Transverse colon (tissue), 4 donors: ENCODE measurements around the gene AGPAT2. TPM values are rescaled to one million over a fixed set of nuclear protein-coding genes. Genes with fewer than 3 reads are reported as not detected.

Source experiments
- DNase-seq: peaks from one replicate; pipeline ENCODE4 v3.0.0-alpha.2; 2019
- H3K27ac ChIP-seq, 4 donors: fragments of 200-600 bp; sonication (generic); 2 replicates each; pipeline ENCODE4 v1.5.1; 2016 to 2018; ENCODE audit warnings: inconsistent platforms in 4 of 4
- H3K27me3 ChIP-seq: fragments of 200-600 bp; sonication (generic); 2 replicates; pipeline ENCODE4 v1.5.1; 2017; ENCODE audit warnings: inconsistent platforms
- H3K36me3 ChIP-seq, 4 donors: fragments of 200-600 bp; sonication (generic); 2 replicates each; pipeline ENCODE4 v1.5.1; 2017 to 2019; ENCODE audit warnings: inconsistent platforms in 4 of 4
- H3K4me1 ChIP-seq, 4 donors: fragments of 200-600 bp; sonication (generic); 2 replicates each; pipeline ENCODE4 v1.5.1; 2017 to 2020; ENCODE audit warnings: inconsistent platforms in 4 of 4
- H3K4me3 ChIP-seq, 4 donors: fragments of 200-600 bp; sonication (generic); 1 replicate in 1 of 4; 2 replicates in 3 of 4; pipeline versions ENCODE4 v1.5.1 to v1.6.1; 2017 to 2019; ENCODE audit warnings: inconsistent platforms in 4 of 4
- H3K9me3 ChIP-seq, 2 donors: fragments of 200-600 bp; sonication (generic); 2 replicates each; pipeline ENCODE4 v1.5.1; 2017 to 2019; ENCODE audit warnings: inconsistent platforms in 2 of 2
- EP300 ChIP-seq: sonication (generic); formaldehyde crosslinking; IDR thresholded peaks from one replicate; pipeline ENCODE4 v1.6.1; 2017; ENCODE audit warnings: antibody characterized with exemption, low read depth
- POLR2A ChIP-seq: fragments of 450-650 bp; IDR thresholded peaks from one replicate; pipeline ENCODE4 v1.6.1; 2016; ENCODE audit warnings: antibody characterized with exemption, mild to moderate bottlenecking, moderate library complexity
- POLR2AphosphoS5 ChIP-seq, 3 donors: sonication (generic); formaldehyde crosslinking; IDR thresholded peaks; one replicate each; pipeline ENCODE4 v1.6.1; 2016; ENCODE audit warnings: antibody characterized with exemption in 3 of 3
- WGBS, 2 donors: methylation state at CpG; one replicate each; pipeline ENCODE4 v1.1.5; 2018; ENCODE audit warnings: low coverage in 1 of 2; 5-methylcytosine and 5-hydroxymethylcytosine counted together
- in situ Hi-C, 4 donors: fragments of 200-750 bp; cut with MboI; loops; one replicate each; pipeline versions ENCODE4 v1.15.0 to v1.15.1; 2017; ENCODE audit warnings: low sequenced_read_pairs in 3 of 4, low pct_ligation_motif_present in 1 of 4, low pct_unique_long_range_greater_than_20kb in 1 of 4
- intact Hi-C: fragments of 100-400 bp; cut with DNase I; formaldehyde crosslinking; loops from one replicate; pipeline ENCODE4 v1.15.1; 2023; ENCODE audit warnings: low total_unique reads
- total RNA-seq, 4 donors: library from RNA; depleted of rRNA; stranded (reverse); fragments of >200 nt; gene quantifications; one replicate each; pipeline ENCODE4 v1.1.0, GENCODE V29; 2016
- TF ChIP-seq, protein P1 (sequence below), 5 experiments: fragments of 200-600 bp in 3 of 5; fragments of 450-650 bp in 2 of 5; sonication (generic) in 3 of 5; IDR thresholded peaks; 1 replicate in 2 of 5; 2 replicates in 3 of 5; pipeline ENCODE4 v1.5.1; 2016 to 2017; ENCODE audit warnings: antibody characterized with exemption in 5 of 5, inconsistent platforms in 3 of 5, mild to moderate bottlenecking in 2 of 5, moderate library complexity in 1 of 5

The AGPAT2 gene
- total RNA-seq, 4 donors from 2014 or later = 245 to 441 (median 290) TPM

DNA sequence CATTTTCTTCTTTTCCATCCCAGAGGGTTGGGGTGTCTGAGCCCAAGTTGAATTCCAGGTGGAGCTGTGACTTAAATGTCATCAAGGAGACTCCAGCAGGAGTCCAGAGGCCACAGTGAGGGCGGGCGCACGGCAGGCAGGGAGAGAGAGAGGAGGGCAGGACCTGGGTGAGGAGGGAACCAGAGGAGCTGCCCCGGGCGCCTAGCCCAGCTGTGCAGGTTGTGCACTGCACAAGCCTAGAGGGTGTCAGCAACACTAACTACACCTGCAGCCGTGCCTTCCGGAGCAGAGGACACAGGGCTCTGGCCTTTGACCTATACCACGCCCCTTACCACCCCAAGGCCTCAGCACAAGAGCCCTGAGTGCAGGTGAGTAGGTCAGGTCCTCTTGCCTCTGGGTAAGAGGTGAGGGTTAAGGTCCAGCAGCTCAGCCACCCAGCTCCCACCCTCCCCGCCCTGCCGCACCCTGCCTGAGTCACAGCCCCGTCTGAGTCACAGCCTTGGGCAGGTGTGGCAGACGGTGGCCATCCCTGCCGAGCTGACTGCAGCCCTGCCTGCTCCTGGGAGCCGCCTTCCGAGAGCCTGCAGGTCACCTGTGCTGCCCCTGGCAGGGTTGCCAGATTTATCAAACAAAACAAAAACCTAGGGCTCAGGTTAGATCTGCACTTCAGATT, 6.4 kb upstream of the AGPAT2 start:
- intact Hi-C loops (no loop called here), in situ Hi-C loops (no loop called here)
- no peaks in the 10 kb centered on the region for H3K36me3 ChIP-seq
- TF ChIP-seq, protein P1, sequence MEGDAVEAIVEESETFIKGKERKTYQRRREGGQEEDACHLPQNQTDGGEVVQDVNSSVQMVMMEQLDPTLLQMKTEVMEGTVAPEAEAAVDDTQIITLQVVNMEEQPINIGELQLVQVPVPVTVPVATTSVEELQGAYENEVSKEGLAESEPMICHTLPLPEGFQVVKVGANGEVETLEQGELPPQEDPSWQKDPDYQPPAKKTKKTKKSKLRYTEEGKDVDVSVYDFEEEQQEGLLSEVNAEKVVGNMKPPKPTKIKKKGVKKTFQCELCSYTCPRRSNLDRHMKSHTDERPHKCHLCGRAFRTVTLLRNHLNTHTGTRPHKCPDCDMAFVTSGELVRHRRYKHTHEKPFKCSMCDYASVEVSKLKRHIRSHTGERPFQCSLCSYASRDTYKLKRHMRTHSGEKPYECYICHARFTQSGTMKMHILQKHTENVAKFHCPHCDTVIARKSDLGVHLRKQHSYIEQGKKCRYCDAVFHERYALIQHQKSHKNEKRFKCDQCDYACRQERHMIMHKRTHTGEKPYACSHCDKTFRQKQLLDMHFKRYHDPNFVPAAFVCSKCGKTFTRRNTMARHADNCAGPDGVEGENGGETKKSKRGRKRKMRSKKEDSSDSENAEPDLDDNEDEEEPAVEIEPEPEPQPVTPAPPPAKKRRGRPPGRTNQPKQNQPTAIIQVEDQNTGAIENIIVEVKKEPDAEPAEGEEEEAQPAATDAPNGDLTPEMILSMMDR (IDR thresholded peaks at IDR 0.05) = no peak
- peak; percentile 60 for TF ChIP-seq POLR2A
- TF ChIP-seq EP300 = peak; percentile 88
- peak; percentile 5 to 91 (median 76) for TF ChIP-seq POLR2AphosphoS5 (IDR thresholded peaks at IDR 0.05)
- H3K27me3 ChIP-seq = peaks cover 4% of the 10 kb centered on the region
- DNase-seq = peak; percentile 92
- H3K4me1 ChIP-seq = peaks cover 41 to 84% (median 61%) of the 10 kb centered on the region in 4 donors
- H3K27ac ChIP-seq = peak overlapping the region; percentile 70 to 85 (median 78)
- 42% methylated on average over 13 of the region's 15 CpGs; no CpG with 5 or more reads in 1 of the 2 donors for WGBS, 2 donors
- no peaks in the 10 kb centered on the region for H3K9me3 ChIP-seq
- H3K4me3 ChIP-seq = no peak overlapping the region

DNA sequence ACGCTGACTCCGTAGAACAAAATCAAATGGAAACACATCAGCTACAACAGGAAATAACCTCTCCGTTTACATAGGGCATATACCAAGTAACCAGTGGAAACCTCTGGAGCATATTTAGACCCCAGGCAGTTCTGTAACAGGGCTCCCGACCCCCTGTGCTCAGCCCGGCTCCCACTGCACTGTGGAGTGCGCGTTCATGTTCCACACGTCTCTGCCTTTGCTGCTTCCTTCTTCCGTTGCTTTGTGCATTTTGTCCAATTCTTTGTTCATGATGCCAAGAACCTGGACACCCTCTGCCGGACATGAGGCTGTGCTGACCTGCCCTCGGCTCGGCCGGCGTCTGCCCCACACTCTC, 5.9 kb upstream of the AGPAT2 start:
- Histone ChIP-seq H3K9me3 (no peaks in the 10 kb centered on the region), H3K36me3 (no peaks in the 10 kb centered on the region), H3K4me3 (no peak overlapping the region), H3K27me3 (peaks cover 4% of the 10 kb centered on the region), H3K4me1 (peaks cover 44 to 85% (median 65%) of the 10 kb centered on the region in 4 donors), H3K27ac (peak overlapping the region; percentile 70 to 85 (median 78))
- TF ChIP-seq EP300 = no peak
- no peak for TF ChIP-seq POLR2AphosphoS5 (IDR thresholded peaks at IDR 0.05)
- TF ChIP-seq, protein P1 (IDR thresholded peaks at IDR 0.05) = no peak
- TF ChIP-seq POLR2A = no peak
- no peak for DNase-seq
- WGBS, 2 donors = 33 to 59% methylated on average over 1 to 14 of the region's 14 CpGs
- in situ Hi-C loops (no loop called here), intact Hi-C loops (no loop called here)

DNA sequence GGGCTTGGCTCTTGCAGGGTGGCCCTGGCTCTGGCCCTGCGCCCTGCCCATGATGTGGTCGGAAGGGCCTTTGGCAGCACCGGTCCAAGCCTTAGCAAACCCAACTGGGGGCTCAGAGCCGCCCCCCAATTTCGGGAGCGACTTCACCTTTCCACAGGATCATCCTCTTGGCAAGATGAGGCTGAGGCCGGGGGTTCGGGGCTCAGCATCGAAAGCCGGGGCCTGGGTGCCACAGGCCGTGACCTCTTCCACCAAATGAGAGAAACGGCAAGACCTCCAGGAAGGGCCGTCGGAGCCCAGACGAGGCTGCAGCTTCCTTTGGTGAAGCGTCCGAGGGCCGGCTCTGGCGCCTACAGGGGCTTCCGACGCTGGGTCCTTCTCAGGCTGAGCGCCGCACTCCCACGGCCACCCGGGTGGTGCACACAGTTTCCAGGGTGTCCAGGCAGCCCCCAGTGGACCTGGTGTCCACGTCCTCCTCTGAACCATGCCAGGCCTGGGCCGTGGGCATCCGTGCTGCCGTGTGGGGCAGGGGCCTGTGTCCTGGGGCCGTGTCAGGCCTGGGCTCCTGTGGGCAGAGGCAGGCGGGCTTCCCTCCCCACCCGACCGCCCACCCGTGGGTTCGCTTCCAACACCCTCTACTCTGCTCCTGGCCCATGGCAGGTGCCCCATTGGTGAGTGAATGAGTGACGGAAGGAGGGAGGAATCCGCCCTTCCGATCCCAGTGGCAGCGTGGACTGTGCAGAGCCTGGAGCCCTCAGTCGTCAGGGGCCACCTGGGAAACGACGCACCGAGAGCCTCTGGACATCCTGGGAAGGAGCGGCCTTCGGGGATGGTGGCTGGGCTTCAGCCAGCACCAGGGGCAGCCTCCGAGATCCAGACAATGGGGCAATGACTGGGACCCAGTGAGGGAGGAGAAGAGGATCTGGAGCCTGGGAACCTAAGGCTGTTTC, 5.2 kb upstream of the AGPAT2 start:
- intact Hi-C loops = no loop called here
- in situ Hi-C loops = no loop called here
- TF ChIP-seq, protein P1 (IDR thresholded peaks at IDR 0.05) = no peak
- TF ChIP-seq EP300 = no peak
- no peak for TF ChIP-seq POLR2AphosphoS5 (IDR thresholded peaks at IDR 0.05)
- TF ChIP-seq POLR2A = no peak
- WGBS, 2 donors = 40 to 90% methylated on average over 1 to 39 of the region's 46 CpGs
- H3K9me3 ChIP-seq = no peaks in the 10 kb centered on the region
- no peak for DNase-seq
- H3K4me1 ChIP-seq = peaks cover 40 to 85% (median 65%) of the 10 kb centered on the region in 4 donors
- H3K4me3 ChIP-seq = no peak overlapping the region
- peak overlapping the region; percentile 70 to 85 (median 78) for H3K27ac ChIP-seq
- H3K36me3 ChIP-seq = no peaks in the 10 kb centered on the region
- H3K27me3 ChIP-seq = no peaks in the 10 kb centered on the region
